GM19452 (cell line): ENCODE measurements around the gene CHSY1.
A peak's percentile ranks its signal among the peaks of the same experiment; 100 is the strongest.
"Not testable (repeated sequence)": the region's sequence is repeated elsewhere in the genome, so short reads cannot be mapped to it uniquely, and the experiment has no call there.

Experiments used
- ATAC-seq: cut with Tn5 transposase; IDR thresholded peaks from one replicate; pipeline ENCODE4 v1.9.1; 2021; ENCODE audit not compliant: unreplicated experiment

Gene CHSY1

DNA sequence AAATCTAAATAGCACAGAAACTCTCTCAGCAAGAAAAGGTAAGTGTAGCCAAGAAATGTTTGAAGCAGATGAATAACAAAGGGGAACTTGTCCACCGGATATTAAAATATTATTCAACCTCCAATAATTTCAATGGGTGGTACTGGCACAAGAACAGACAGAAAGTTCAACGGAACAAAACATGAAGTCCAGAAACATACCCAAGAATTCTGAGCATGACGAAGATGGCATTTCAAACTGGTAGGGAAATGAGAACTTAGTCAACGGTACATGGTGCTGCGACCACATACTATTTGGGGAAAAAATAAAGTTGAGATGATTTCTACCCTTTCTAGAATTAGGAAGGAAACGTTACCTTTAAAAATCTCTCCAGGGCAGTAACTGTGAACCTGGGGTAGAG, 5.5 kb downstream of the CHSY1 start:
- ATAC-seq = no peak

DNA sequence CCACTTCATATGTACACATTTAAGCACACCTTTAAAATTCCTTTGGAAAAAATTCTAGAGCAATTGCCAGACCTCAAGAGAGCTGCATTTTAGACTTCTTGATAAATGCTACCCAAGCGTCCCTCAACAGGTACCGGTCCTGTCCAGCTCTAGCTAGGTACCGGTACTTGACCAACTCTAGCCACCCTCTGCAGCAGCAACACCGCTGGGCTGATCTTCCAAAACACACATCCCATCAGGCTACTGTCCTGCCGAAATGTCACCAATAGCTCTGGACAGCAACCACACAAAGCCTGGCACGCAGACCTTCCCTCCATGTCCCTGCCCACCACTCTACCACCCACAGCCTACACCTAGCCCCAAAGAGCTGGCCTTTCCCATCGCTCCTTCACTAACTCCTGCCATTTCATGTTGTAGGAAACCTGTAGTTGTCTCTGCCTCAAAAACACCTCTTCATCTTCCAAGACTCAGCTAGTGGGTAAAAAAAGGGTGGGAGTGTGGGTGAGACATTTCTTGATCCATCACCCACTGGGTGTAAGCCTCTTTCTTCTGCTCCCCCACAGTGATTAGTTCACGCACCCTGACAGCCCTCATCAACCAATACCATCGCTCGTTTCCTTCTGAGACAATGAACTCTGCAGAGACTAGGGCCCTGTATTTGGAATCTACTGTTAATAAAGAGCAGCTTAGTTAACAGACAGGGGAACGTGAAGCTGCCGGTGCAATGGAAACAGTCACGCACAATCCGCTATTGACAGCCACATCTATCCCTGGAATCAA, 6.8 kb downstream of the CHSY1 start:
- no peak for ATAC-seq

DNA sequence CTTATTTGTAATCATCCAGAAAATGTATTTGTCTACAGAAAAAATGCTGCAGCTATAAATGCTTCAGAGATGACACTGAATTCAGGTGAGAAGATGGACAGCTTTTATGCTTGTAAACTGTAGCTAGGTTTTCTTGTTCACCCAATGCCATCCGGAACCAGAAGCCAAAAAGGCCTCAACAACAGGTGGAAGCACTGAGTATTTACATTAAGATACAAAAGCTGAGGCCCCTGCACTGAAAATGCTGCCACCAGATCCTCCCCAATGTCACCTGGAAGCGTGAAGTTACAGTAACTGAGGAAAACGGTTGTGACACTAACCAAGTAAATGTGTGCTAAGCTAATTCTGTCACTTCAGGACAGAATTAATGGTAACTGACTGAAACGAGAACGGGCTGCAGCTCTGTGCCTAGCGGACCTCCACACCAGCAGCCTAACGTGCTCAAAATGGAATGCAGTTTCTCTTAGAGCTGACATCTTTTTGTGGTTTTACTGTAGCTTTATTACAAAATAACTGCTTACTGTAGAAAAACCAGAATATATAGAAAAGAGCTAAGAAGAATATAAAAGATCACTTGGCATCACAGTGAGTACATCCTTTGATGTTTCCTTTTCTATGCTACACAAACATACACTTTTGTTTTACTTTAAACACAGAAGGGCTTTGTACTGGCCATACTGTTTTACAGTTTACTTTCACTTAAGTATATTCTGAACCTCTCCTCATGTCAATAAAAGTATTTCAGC, 7.6 kb downstream of the CHSY1 start:
- ATAC-seq = no peak

DNA sequence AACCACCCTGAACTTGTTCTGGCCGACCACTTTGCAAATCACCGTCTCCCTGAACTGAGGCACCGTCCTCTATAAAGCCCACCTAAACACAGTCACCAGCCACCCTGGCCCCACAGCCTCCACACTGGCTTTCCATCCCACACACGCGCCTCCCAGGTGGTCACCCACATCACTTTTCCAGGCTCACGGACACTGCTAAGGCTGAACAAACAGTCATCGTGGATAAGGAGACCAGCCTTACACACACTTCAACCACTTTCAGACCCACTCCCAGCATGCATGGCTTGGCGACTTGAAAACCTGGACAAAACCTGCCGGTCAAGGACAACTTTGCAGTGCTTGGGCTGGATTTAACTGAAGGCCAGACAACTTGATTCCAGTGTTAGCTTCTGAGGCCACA, 8.4 kb downstream of the CHSY1 start:
- ATAC-seq = no peak

DNA sequence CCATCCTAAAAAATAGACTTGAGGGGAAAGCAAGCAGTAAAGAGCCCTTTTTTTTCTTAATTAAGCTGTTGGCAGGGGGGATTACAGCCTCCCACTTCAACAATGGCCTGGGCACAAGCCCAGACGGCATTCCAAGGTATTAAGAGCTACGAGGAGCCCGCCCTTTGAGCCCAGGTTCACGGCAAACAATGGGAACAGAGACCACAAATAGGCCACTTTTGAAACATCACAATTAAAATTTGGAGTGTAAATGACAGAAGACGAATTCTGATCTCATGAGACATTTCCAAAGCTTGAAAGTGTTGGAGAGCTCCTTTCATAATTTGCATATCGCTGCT, 8.9 kb downstream of the CHSY1 start:
- ATAC-seq = no peak

DNA sequence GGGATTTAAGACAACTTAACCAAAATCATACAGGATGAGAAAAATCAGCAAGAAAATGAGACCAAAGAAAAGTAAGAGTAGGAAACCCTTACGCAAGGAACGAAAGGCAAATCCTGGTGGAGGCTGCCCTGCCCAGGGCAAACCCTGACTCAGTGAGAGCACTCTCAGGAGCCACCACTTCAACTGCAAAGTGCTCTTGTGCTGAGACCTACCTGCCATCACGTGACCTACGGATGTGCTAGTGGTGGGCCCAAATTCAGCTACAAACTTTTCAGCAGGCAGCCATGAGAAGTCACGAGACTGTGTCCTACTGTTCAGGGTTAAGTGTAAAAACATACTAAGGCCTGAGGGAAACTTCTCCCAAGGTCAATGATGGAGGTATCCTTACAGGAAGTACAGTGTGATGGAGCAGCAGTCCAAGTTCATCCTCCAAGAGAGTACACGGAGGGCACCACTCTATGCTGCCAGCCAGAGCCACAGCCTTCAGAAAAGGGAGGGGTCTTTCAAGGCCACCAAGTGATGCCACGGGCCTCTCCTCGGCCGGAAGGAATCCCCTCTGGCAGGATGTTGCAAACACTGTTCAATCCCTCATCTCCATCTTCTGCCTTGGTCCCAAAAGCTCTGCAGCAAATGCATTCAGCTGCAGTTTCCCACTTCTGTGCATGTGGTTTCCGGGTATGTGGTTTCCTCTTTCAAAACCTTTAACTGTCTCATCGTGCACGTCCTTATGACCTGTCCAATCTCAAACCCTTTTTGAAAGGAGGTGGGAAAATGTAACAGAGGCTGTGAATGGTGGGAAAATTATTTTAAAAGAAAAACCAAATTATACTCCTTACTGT, 9.5 kb downstream of the CHSY1 start:
- ATAC-seq = peak; percentile 78

GRCh38 chr15:101240358-101240757, 11.5 kb downstream of the CHSY1 start:
- ATAC-seq = no peak

- ATAC-seq = no peak
Observed at GRCh38 chr15:101239724-101240136, 12.1 kb downstream of the CHSY1 start.

GRCh38 chr15:101237251-101237650, 14.6 kb downstream of the CHSY1 start:
- ATAC-seq = no peak

GRCh38 chr15:101233651-101234280, 18.1 kb downstream of the CHSY1 start:
- ATAC-seq = no peak

DNA sequence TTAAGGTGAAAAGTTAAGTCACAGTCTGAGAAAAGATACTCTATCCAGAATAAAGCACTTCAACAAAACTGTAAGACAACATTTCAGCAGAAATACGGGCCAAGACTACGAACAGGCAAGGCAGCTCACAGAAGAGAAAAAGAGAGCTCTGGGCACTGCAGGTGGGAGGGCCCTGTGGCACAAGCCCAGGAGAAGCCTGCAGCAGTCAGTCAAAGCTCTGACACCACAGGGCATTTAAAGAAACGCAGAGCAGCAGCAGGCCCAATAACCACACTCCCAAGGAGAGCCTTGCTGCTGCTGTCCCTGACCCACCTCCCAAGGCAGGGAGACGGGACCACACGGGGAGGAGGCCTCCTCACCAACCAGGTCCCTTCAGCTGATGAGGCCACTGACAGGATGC, 19.2 kb downstream of the CHSY1 start:
- ATAC-seq = no peak

GRCh38 chr15:101228313-101228712, 23.5 kb downstream of the CHSY1 start:
- no peak for ATAC-seq

DNA sequence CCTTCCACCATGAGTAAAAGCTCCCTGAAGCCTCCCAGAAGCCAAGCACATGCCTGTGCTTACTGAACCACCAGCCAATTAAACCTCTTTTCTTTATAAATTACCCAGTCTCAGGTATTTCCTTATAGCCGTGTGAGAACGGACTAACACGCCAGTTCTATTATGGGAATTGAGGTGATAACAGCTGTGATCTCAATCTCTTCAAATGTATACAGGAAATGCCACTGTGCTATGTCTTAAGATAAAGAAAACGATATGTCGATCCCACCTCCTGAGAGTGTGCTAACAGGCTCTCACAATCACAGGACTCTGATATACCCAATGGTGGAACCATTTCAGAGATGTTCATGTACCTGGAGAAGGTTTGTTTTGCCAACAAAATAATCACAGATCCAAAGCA, 26.2 kb downstream of the CHSY1 start:
- ATAC-seq = no peak

- no peak for ATAC-seq
Observed at GRCh38 chr15:101221902-101222301, 29.9 kb downstream of the CHSY1 start.

DNA sequence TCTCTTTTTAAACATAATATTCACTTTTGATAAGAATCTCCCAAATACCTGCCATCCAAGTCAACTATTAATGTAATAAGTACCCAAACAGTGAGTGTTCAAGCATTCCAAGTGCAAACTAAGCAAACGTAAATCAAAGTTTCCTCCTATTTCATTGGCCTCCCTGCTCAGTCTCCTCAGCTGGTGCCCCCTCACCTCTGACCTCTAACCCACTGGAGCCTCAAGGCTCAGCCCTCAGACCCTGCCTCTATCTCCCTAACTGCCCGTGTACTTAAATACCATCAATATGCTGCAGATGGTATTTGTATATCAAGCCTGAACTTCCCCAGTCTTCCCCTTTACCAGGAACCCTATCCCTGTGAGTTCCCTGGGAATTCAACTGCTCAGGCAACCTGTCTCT, 31.8 kb downstream of the CHSY1 start:
- no peak for ATAC-seq

- no peak for ATAC-seq
Observed at GRCh38 chr15:101219441-101219840, 32.4 kb downstream of the CHSY1 start.

GRCh38 chr15:101217446-101217845, 34.4 kb downstream of the CHSY1 start:
- no peak for ATAC-seq

- ATAC-seq = no peak
Observed at GRCh38 chr15:101216100-101216499, 35.7 kb downstream of the CHSY1 start.

GRCh38 chr15:101215681-101216080, 36.2 kb downstream of the CHSY1 start:
- ATAC-seq = no peak

DNA sequence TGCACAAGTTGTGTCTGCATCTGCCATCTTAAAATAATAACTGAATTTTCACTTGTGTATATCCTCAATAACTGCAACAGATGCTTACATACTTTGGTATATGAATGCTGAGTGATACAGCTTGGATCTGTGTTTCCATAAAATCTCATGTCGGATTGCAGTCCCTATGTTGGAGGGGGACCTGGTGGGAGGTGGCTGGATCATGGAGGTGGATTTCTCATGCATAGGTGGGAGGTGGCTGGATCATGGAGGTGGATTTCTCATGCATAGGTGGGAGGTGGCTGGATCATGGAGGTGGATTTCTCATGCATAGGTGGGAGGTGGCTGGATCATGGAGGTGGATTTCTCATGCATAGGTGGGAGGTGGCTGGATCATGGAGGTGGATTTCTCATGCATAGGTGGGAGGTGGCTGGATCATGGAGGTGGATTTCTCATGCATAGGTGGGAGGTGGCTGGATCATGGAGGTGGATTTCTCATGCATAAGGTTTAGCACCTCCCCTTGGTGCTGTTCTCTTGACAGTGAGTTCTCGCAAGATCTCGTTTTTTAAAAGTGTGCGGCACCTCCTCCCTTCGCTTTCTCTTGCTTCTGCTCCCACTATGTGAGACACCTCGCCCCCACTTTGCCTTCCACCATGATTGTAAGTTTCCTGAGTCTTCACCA, 37.3 kb downstream of the CHSY1 start:
- not testable (repeated sequence) for ATAC-seq

- no peak for ATAC-seq
Observed at GRCh38 chr15:101213570-101213969, 38.3 kb downstream of the CHSY1 start.
